RWPE2 (cell line): Measurements from ENCODE around the gene CLCN6.
"Not testable (repeated sequence)": the region's sequence is repeated elsewhere in the genome, so short reads cannot be mapped to it uniquely, and the experiment has no call there.

Experiments
- ATAC-seq: fragments of 200-7000 bp; cut with Tn5 transposase; 3 replicates; pipeline ENCODE4 v1.9.1; 2021; ENCODE audit warnings: low read depth
- DNase-seq: peaks from one replicate; pipeline ENCODE4 v3.0.0-alpha.2; 2020; ENCODE audit warnings: low spot score
- H3K27ac ChIP-seq: fragments of 450-650 bp; 2 replicates; pipeline ENCODE4 v1.5.1; 2017; ENCODE audit warnings: mild to moderate bottlenecking; ENCODE audit not compliant: poor library complexity, severe bottlenecking
- H3K27me3 ChIP-seq: fragments of 250-450 bp; sonication (Bioruptor Pico); 2 replicates; pipeline ENCODE4 v1.5.1; 2021; ENCODE audit warnings: mild to moderate bottlenecking, moderate library complexity; ENCODE audit not compliant: insufficient read depth, poor library complexity, severe bottlenecking
- H3K36me3 ChIP-seq: fragments of 250-450 bp; sonication (Bioruptor Pico); 2 replicates; pipeline ENCODE4 v1.5.1; 2020; ENCODE audit warnings: low read depth, mild to moderate bottlenecking, moderate library complexity
- H3K4me1 ChIP-seq: fragments of 250-450 bp; sonication (Bioruptor Pico); 2 replicates; pipeline ENCODE4 v1.5.1; 2021; ENCODE audit warnings: mild to moderate bottlenecking, moderate library complexity; ENCODE audit not compliant: insufficient read depth, poor library complexity, severe bottlenecking
- H3K4me3 ChIP-seq: fragments of 250-450 bp; sonication (Bioruptor Pico); 2 replicates; pipeline ENCODE4 v1.5.1; 2021; ENCODE audit warnings: mild to moderate bottlenecking, moderate library complexity; ENCODE audit not compliant: severe bottlenecking
- H3K9me3 ChIP-seq: fragments of 250-450 bp; sonication (Bioruptor Pico); 2 replicates; pipeline ENCODE4 v1.5.1; 2021; ENCODE audit warnings: mild to moderate bottlenecking, moderate library complexity; ENCODE audit not compliant: severe bottlenecking
- TF ChIP-seq, protein P1 (sequence below): fragments of 450-650 bp; IDR thresholded peaks from one replicate; pipeline ENCODE4 v1.5.1; 2017; ENCODE audit warnings: mild to moderate bottlenecking, moderate library complexity; ENCODE audit not compliant: poor library complexity, severe bottlenecking

The CLCN6 gene

DNA sequence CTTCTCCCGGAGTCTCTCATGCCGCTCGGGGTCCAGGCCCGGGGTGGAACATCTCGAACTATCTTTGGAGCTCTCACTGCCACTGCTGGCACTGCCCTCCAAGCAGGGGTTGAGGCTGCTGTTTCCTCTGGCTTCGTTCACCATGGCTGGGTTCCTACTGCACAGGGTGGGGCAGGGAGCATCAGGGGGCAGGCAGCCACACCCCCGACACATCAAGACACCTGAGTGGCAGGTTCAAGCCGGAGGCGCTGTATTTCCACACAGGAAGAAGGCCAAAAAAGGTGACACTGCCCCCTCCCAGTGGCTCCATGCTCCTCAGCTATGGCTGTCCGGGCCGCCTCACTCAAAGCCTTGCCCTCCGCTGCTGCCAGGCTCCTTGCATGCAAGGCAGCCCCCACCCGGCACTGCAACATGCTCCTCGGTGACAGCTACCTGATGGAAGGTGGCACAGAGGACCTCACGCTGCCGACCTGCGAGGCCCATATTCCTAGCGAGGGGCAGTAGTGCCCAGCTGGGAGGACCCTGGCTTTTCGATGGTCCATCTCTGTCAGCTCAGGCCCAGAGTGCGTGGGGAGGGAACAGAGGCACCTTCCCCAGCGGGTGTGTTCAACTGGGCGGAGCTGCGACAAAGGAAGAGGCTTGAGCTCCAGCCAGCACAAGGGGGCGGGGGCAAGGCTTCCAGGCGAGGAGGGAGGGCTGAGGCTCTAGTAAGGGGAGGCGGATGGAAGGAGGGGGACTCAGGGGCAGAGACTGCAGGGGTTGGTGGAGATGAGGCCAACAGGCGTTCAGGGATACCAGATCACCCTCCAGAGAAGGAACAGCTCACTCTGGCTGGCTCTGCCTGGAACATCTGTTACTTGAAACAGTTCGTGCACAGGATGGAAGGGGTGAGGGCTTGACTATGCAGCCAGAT is 2.8 kb upstream of the CLCN6 start:
- Histone ChIP-seq H3K4me1 (peaks cover 17% of the 10 kb centered on the region), H3K36me3 (peaks cover 33% of the 10 kb centered on the region), H3K9me3 (no peaks in the 10 kb centered on the region), H3K4me3 (peak overlapping the region; percentile 34), H3K27ac (peak overlapping the region; percentile 94), H3K27me3 (no peaks in the 10 kb centered on the region)
- TF ChIP-seq, protein P1, sequence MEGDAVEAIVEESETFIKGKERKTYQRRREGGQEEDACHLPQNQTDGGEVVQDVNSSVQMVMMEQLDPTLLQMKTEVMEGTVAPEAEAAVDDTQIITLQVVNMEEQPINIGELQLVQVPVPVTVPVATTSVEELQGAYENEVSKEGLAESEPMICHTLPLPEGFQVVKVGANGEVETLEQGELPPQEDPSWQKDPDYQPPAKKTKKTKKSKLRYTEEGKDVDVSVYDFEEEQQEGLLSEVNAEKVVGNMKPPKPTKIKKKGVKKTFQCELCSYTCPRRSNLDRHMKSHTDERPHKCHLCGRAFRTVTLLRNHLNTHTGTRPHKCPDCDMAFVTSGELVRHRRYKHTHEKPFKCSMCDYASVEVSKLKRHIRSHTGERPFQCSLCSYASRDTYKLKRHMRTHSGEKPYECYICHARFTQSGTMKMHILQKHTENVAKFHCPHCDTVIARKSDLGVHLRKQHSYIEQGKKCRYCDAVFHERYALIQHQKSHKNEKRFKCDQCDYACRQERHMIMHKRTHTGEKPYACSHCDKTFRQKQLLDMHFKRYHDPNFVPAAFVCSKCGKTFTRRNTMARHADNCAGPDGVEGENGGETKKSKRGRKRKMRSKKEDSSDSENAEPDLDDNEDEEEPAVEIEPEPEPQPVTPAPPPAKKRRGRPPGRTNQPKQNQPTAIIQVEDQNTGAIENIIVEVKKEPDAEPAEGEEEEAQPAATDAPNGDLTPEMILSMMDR, result no peak
- ATAC-seq (peak; percentile 66), DNase-seq (peak; percentile 96)

DNA sequence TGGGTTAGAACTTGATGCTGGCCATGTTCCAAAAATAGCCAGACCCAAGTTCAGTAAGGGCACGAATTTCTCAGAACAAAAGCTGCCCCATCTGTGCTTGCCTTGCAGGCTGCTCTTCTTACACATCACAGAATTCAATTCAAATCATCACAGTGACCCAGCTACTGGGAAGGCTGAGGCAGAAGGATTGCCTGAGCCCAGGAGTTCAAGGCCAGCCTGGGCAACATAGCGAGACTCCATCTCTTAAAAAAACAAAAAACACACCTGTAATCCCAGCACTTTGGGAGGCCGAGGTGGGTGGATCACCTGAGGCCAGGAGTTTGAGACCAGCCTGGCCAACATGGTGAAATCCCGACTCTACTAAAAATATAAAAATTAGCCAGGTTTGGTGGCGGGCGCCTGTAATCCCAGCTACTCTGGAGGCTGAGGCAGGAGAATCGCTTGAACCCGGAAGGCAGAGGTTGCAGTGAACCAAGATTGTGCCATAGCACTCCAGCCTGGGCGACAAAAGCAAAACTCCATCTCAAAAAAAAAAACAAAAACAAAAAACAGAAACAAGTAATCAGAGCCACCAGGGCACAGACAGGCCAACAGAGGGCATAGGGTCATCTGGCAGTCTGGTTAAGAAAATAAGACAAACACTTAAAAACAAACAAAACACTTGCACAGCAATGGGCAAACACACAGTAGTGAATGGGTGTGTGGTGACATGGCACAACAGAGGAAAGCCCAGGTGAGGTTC is 1.9 kb upstream of the CLCN6 start:
- peaks cover 40% of the 10 kb centered on the region for H3K36me3 ChIP-seq
- H3K27ac ChIP-seq, result peak overlapping the region; percentile 94
- peak overlapping the region; percentile 34 for H3K4me3 ChIP-seq
- ATAC-seq, DNase-seq, H3K27me3 ChIP-seq, H3K9me3 ChIP-seq: not testable (repeated sequence)
- H3K4me1 ChIP-seq, result peaks cover 17% of the 10 kb centered on the region

DNA sequence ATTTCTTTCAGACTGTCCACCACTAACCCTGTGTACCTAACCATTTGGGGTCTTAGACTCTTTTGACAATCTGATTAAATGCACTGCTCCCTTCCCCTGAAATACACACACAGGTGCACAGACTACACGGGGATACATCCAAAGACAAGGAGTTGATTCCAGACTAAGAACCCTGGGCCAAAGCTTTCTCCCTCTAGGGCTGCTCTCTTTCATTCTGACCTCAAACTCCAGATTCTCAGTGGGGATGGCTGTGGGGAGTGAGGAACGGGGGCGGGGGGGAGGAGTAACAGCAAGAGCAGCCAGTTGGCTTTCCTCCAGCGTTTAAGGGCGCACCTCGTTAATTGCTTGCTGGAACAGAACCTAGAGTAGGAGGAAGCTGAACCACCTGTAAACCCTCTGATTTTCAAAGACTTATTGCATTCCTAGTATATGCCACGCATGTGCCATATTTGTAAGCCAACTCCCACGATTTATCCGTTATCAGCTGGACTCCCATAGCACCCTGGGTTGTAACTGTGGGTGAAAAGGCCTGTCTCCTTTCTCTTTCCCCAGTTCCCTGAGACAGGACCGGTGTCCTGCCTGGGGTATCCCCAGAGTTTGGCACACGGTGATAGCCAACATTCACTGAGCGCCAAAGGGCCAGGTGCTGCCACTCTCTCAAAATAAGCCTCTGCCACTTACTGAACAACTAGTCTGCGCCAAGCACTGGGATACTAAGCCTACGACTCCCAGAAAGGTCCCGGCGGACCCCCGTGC is 1.1 kb upstream of the CLCN6 start:
- TF ChIP-seq, protein P1, result no peak
- H3K36me3 ChIP-seq, result peaks cover 44% of the 10 kb centered on the region
- DNase-seq, result no peak
- H3K27me3 ChIP-seq, result no peaks in the 10 kb centered on the region
- no peaks in the 10 kb centered on the region for H3K9me3 ChIP-seq
- ATAC-seq, result no peak
- H3K27ac ChIP-seq, result peak overlapping the region; percentile 94
- H3K4me1 ChIP-seq, result peaks cover 17% of the 10 kb centered on the region
- H3K4me3 ChIP-seq, result peak overlapping the region; percentile 83

DNA sequence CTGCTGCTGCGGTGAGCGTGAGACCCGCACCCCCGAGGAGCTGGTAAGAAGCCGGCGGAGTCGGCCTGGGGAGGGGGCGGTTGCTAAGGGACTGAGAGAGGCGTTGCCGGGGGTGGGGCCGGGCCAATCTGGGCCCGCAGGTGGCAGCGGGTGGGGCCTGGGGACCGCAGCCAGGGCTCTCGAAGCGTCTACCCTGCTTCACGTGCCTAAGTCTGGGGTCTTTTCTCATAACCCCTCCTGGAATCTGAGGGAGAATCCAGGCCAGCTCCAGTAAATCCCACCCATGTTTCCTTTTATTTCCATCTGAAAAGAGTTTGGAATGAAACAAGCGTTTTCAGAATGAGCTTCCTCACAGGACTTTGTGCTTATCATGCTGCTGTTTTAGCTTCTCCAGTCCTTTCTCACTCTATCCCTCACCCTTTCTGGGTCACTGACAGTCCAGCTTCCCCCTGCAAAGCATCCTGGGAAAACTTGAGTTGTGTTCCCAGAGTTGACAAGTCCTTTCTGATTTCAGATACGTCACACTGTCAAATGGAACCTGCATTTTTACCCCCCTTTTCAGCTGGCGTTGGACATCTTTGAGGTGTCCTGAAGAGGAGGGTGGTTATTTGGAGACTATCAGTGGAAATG is 431 bp downstream of the CLCN6 start:
- no peaks in the 10 kb centered on the region for H3K27me3 ChIP-seq
- H3K9me3 ChIP-seq, result no peaks in the 10 kb centered on the region
- DNase-seq (no peak), ATAC-seq (peak; percentile 5; the same call in 1 of the 3 replicates)
- H3K4me3 ChIP-seq, result peak overlapping the region; percentile 83
- TF ChIP-seq, protein P1, result no peak
- peaks cover 46% of the 10 kb centered on the region for H3K36me3 ChIP-seq
- peaks cover 17% of the 10 kb centered on the region for H3K4me1 ChIP-seq
- peak overlapping the region; percentile 94 for H3K27ac ChIP-seq
